ENCODE measurements around the gene GSTO1. TPM values are rescaled to one million over a fixed set of nuclear protein-coding genes. Genes with fewer than 3 reads are reported as not detected.
A peak's percentile ranks its signal among the peaks of the same experiment; 100 is the strongest.

The GSTO1 gene
- total and polyA plus RNA-seq, 9 of the 15 experiments (the other 6 are each of a cell fraction or from before 2014, with no cell fraction given), result 136 to 592 (median 237) TPM

- peak; percentile 54; the same call in 1 of the 2 replicates for TF ChIP-seq CREB1 (IDR thresholded peaks at IDR 0.05)
- TF ChIP-seq CREB1 (CRISPR knock-in tag; IDR thresholded peaks at IDR 0.05), result peak; percentile 76
- TF ChIP-seq CREM (IDR thresholded peaks at IDR 0.05; ENCODE audit: low read depth), result peak; percentile 86
- peak; percentile 89 for TF ChIP-seq SMC3 (conservative IDR thresholded peaks at IDR 0.05; ENCODE audit: insufficient read depth, low read depth, low read length)
- no peak for TF ChIP-seq HIVEP1 (CRISPR knock-in tag; IDR thresholded peaks at IDR 0.05)
- no peak for TF ChIP-seq ATF1 (CRISPR knock-in tag; IDR thresholded peaks at IDR 0.05)
- TF ChIP-seq ATF1 (tag; IDR thresholded peaks at IDR 0.05), result peak; percentile 53
- TF ChIP-seq XRCC5 (IDR thresholded peaks at IDR 0.05; ENCODE audit: low read depth, low read length), result peak; percentile 88; the same call in 1 of the 2 replicates
- TF ChIP-seq, protein P1, sequence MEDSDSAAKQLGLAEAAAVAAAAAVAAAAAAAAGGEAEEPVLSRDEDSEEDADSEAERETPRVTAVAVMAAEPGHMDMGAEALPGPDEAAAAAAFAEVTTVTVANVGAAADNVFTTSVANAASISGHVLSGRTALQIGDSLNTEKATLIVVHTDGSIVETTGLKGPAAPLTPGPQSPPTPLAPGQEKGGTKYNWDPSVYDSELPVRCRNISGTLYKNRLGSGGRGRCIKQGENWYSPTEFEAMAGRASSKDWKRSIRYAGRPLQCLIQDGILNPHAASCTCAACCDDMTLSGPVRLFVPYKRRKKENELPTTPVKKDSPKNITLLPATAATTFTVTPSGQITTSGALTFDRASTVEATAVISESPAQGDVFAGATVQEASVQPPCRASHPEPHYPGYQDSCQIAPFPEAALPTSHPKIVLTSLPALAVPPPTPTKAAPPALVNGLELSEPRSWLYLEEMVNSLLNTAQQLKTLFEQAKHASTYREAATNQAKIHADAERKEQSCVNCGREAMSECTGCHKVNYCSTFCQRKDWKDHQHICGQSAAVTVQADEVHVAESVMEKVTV (CRISPR knock-in tag; IDR thresholded peaks at IDR 0.05), result peak; percentile 59
- TF ChIP-seq RB1 (IDR thresholded peaks at IDR 0.05; ENCODE audit: low read depth), result peak; percentile 70; the same call in 1 of the 2 replicates
These were observed 36.8 kb downstream of the GSTO1 start (continued) for GRCh38 chr10:104291439-104291951.

GRCh38 chr10:104293011-104293410 is 38.3 kb downstream of the GSTO1 start:
- ATAC-seq, result no peak
- Histone ChIP-seq H3K9ac (ENCODE audit: insufficient read depth in 1 of 2, low read depth in 2 of 2, low read length in 2 of 2) (no peak overlapping the region), H3K9me1 (ENCODE audit: control insufficient read depth, insufficient read depth, low read length) (no peaks in the 10 kb centered on the region), H3K36me3 (ENCODE audit: control insufficient read depth, insufficient read depth, low read length) (no peaks in the 10 kb centered on the region), H4K20me1 (replicated peaks; ENCODE audit: control insufficient read depth, insufficient read depth, low read length) (no peaks in the 10 kb centered on the region), H2AFZ (ENCODE audit: low read depth, low read length) (no peak overlapping the region), H3K79me2 (ENCODE audit: control insufficient read depth, insufficient read depth, low read length) (no peaks in the 10 kb centered on the region), H3K4me1 (replicated peaks in 1 of 2; ENCODE audit: control insufficient read depth in 2 of 2, insufficient read depth in 2 of 2, low read length in 2 of 2) (no peaks in the 10 kb centered on the region; a peak in 1 of 5 replicates), H3K27ac (ENCODE audit: extremely low read depth, low read depth, low read length) (no peak overlapping the region), H3K9me3 (replicated peaks; ENCODE audit: control insufficient read depth, insufficient read depth, low read depth, low read length) (no peaks in the 10 kb centered on the region), H3K4me2 (ENCODE audit: insufficient read depth, low read length) (no peak overlapping the region), H3K27me3 (ENCODE audit: control insufficient read depth in 2 of 2, insufficient read depth in 2 of 2, low read length in 2 of 2) (no peaks in the 10 kb centered on the region), H3K4me3 (no peak overlapping the region)
- in situ Hi-C loops (cut with MboI), result loop anchor here (10.0 kb wide), 1 partner anchor 52 kb away; no protein-coding TSS in a partner anchor
- ChIA-PET POLR2A (interaction anchor here (0.6 to 1.0 kb wide), 3 partner anchors 19 to 172 kb away, joined by 3 read pairs; no protein-coding TSS in a partner anchor), CTCF (ENCODE audit: low intra/inter-chr PET ratio) (interaction anchor here (0.7 kb wide), 1 partner anchor 35 kb away, joined by 3 read pairs; no protein-coding TSS in a partner anchor)
- intact Hi-C loops (cut with micrococcal nuclease), result no loop called here
- peak; percentile 29 for FAIRE-seq
- BruUV-seq (replicated peaks), result no TSS peak
- no peak for DNase-seq (ENCODE audit: extremely low read depth in 1 of 4, low spot score in 3 of 4)
- WGBS (ENCODE audit: insufficient coverage, low coverage, missing lambda C conversion rate), result 18% methylated on average over 2 of the region's 2 CpGs
- no peak for TF ChIP-seq TAL1 (IDR thresholded peaks at IDR 0.05)
- TF ChIP-seq, protein P2, sequence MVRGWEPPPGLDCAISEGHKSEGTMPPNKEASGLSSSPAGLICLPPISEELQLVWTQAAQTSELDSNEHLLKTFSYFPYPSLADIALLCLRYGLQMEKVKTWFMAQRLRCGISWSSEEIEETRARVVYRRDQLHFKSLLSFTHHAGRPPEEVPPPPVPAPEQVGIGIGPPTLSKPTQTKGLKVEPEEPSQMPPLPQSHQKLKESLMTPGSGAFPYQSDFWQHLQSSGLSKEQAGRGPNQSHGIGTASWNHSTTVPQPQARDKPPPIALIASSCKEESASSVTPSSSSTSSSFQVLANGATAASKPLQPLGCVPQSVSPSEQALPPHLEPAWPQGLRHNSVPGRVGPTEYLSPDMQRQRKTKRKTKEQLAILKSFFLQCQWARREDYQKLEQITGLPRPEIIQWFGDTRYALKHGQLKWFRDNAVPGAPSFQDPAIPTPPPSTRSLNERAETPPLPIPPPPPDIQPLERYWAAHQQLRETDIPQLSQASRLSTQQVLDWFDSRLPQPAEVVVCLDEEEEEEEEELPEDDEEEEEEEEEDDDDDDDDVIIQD (CRISPR knock-in tag; IDR thresholded peaks at IDR 0.05), result no peak
- no peak for TF ChIP-seq ZNF354B (CRISPR knock-in tag; IDR thresholded peaks at IDR 0.05)
- TF ChIP-seq BACH1 (tag; IDR thresholded peaks at IDR 0.05), result no peak
- no peak for TF ChIP-seq ZNF274 (IDR thresholded peaks at IDR 0.05; ENCODE audit: borderline replicate concordance, low read depth, low read length)
- TF ChIP-seq NCOA4 (IDR thresholded peaks at IDR 0.05; ENCODE audit: partially characterized antibody), result no peak
- no peak for TF ChIP-seq TCFL5 (CRISPR knock-in tag; conservative IDR thresholded peaks at IDR 0.05)
- TF ChIP-seq KAT2B (IDR thresholded peaks at IDR 0.05; ENCODE audit: low read depth, low read length), result no peak
- TF ChIP-seq NCOA2 (IDR thresholded peaks at IDR 0.05; ENCODE audit: partially characterized antibody in 2 of 2), result no peak
- no peak for TF ChIP-seq NR4A1 (CRISPR knock-in tag; IDR thresholded peaks at IDR 0.05)
- TF ChIP-seq NR4A1 (tag; IDR thresholded peaks at IDR 0.05), result no peak
- no peak for TF ChIP-seq ZNF263 (CRISPR knock-in tag; IDR thresholded peaks at IDR 0.05; ENCODE audit: borderline replicate concordance)
